Stimulated activated CD4-positive, alpha-beta T cell treated with anti-CD3 and anti-CD28 coated beads, Interleukin-12 subunit alpha, Interleukin-12 subunit beta, amount 100 ng/mL, for 24 hours (primary cell): ENCODE measurements around the gene CDADC1.
A peak's percentile ranks its signal among the peaks of the same experiment; 100 is the strongest.

Source experiments
- DNase-seq, 2 experiments: peaks; one replicate each; pipeline ENCODE4 v3.0.0-alpha.2; 2020; ENCODE audit warnings: low read depth in 2 of 2

CDADC1 gene

GRCh38 chr13:49247643-49248621, at the start of gene CDADC1:
CDADC1 (plus strand) TSS chr13:49247925; CDS start chr13:49248038, 113 bp downstream.
- DNase-seq: peak; percentile 81 to 96

DNA sequence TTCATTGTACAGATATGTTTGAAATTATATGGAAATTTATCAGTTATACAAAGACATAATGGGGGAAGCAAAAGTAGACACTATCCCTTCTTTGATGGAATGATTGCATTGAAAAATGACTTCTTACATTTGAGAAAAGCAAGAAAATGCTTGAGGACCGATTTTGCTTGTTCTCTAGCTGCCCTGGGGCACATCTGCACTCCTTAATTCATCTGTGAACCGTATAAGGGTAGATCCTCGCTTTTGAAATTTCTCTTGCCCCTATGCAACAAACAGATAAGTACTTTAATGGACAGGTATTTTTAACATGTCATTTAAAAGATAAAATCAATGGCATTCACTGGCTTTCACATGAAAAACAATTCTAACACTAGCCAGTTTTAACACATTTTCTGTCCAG, 41.1 kb upstream of the CDADC1 start:
- no peak for DNase-seq

DNA sequence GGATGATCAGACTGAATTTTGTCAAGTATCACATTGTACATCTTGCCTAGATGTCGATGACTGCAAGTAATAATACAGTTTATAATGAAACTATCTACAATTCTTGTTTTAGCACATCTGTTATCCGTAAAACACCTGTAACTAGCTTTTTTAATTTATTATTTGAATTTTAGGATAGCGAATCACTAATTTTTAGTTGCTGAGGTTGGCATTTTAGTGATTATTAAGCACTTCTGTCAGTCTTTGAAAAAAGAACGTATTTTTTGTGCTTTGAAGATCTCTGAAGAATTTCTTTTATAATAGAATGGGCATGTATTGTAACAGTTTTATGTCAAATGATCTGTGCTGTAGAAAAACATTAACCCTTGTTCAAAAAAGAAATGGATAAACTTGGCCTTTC, 39.1 kb upstream of the CDADC1 start:
- no peak for DNase-seq

DNA sequence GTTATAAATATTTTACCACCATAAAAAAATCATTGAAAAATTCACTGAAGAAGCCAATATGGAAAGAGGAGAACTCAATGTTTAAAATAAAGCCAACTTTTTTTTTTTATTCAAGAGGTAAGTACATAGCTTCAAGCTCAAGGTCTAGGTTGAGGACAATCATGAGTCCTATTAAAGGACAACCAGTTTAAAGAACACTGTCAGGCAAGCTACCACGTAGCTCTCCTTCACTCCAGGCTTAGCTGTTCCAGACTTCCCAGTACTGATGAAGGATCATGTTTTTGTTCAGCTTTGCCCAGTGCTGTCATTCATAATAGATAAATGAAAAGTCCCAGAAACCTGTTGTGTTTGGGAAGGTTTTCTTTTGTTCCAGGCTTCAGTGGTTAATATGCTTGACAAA, 37.6 kb upstream of the CDADC1 start:
- no peak for DNase-seq

DNA sequence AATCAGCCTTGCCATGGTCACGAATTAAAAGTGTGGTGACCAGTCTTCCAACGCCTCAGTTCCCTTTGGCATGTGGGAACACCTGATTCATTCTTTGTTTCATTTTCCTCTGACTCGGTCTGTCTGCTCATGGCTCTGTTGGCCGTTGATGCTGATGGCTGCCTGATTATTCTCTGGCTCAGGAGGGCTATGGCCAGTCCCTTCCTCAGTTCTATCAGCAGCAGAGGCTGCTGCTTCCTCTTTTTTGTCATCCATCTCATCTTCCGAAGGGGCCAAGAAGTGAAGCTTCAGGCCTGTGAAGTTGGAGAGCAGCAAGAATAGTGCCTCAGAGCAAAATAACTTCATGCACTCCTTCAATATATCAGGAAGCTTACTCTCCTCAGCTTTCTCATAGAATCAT, 37.1 kb upstream of the CDADC1 start:
- no peak for DNase-seq

GRCh38 chr13:49213539-49213938, 34.2 kb upstream of the CDADC1 start:
- no peak for DNase-seq

DNA sequence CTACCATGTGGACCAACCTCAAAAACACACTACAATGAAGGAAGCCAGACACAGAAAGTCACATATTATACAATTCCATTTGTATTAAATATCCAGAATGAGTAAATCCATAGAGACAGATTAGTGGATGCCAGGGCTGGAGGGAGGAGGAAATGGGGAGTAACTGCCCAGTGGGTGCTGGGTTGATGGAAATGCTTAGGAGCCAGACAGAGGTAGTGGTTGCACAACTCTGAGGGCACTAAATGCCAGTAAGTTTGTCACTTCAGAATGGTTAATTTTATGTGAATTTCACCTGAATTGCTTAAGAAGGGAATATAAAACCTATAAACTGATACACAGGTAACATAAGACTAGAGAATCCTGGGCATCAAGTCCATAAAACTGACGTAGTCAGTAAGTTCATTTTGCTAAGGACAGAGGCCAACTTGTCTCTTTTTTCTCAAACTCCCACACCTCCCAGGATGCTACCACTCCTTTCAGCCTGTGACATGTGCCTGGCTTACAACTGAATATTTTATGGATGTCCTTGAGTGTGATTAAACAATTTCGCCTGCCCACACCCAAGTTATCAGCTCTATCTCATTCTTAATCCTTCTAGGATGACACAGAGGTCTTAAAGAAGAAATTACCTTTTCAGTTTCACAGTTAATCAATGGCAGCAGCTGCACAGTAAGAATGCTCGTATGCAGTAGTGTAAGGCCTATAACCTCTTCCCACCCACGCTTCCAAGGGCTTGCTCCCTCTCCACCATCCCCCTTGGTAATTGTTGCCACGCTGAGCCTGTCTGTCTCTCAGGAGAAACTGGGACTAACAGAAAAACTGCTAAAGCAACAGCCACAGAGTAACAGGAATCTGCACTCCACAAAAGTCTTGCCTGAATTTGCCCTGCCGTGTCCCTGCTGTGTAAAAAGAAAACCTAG, 33.5 kb upstream of the CDADC1 start:
- no peak for DNase-seq

DNA sequence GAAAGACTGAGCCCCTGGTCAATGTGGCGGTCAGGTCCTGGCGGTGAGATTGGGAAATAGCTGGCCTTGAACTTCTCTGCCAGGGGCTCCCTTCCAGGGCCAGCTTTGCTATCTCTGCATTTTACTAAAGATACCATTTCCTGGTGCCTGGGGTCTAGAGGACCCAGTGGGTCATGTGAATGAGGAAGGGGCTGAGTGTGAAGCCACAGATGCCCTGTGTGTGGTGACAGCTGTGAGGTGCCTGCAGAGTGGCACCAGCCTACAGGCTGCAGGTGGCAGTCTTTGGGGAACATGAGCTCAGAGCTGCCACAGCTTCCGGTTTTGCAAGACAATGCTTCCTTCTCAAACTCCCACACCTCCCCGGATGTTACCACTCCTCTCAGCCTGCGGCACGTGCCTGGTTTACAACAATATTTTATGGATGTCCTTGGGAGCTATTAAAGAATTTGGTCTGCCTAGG, 32.8 kb upstream of the CDADC1 start:
- peak in 1 of 2 experiments; percentile 24 for DNase-seq

GRCh38 chr13:49216334-49216733, 31.4 kb upstream of the CDADC1 start:
- DNase-seq: no peak

- DNase-seq: no peak
Observed at GRCh38 chr13:49217962-49218492, 29.7 kb upstream of the CDADC1 start.

GRCh38 chr13:49218493-49219051, 29.2 kb upstream of the CDADC1 start:
- no peak for DNase-seq

DNA sequence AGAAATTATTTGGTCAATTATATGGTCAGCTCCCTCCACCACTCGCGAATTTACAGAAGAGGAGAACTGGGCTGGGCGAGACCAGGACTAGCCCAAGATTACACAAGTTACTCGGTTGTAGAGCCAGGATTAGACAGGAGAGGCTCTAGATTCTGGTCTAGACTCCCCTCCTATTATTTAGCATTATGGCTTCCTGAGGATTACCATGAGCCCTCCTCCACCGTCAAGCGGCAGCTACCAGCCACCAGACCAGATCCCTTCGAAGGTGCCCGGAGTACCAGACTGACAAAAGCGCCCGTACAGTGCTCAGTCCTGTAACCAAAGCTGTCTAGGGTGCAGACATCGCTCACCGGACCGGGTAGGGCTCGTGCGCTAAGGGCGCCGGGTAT, 28.1 kb upstream of the CDADC1 start:
- no peak for DNase-seq

DNA sequence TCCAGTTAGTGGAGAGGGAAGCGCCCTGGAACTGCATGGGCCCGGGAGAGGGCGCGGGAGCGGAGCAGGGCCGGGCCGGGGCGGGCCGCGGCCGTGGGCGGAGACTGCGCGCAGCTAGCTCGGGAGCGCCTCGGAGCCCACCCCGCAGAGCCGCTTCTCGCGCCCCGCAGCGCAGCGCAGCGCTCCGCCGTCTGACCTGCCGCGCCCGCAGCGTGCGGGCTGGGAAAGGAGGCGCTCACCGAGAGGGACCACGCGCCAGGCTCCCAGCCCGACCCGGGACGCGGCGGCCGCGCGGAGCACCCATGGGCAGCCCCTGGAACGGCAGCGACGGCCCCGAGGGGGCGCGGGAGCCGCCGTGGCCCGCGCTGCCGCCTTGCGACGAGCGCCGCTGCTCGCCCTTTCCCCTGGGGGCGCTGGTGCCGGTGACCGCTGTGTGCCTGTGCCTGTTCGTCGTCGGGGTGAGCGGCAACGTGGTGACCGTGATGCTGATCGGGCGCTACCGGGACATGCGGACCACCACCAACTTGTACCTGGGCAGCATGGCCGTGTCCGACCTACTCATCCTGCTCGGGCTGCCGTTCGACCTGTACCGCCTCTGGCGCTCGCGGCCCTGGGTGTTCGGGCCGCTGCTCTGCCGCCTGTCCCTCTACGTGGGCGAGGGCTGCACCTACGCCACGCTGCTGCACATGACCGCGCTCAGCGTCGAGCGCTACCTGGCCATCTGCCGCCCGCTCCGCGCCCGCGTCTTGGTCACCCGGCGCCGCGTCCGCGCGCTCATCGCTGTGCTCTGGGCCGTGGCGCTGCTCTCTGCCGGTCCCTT, 27.5 kb upstream of the CDADC1 start, which contains the start of gene MLNR:
Gene MLNR, plus strand, starts transcription at position 303 of the 820 bp plus-strand sequence. Its CDS starts 0 bp downstream, at position 303.
- no peak for DNase-seq

DNA sequence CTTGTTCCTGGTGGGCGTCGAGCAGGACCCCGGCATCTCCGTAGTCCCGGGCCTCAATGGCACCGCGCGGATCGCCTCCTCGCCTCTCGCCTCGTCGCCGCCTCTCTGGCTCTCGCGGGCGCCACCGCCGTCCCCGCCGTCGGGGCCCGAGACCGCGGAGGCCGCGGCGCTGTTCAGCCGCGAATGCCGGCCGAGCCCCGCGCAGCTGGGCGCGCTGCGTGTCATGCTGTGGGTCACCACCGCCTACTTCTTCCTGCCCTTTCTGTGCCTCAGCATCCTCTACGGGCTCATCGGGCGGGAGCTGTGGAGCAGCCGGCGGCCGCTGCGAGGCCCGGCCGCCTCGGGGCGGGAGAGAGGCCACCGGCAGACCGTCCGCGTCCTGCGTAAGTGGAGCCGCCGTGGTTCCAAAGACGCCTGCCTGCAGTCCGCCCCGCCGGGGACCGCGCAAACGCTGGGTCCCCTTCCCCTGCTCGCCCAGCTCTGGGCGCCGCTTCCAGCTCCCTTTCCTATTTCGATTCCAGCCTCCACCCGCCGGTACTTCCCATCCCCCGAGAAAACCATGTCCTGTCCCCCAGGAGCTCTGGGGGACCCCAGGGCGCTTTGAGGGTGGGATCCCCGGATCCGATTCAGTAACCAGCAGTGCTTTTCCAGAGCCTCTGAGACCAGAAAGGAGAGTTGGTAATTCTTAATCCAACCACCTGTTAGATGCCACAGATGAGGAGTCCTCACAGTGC, 26.7 kb upstream of the CDADC1 start:
- DNase-seq: no peak

DNA sequence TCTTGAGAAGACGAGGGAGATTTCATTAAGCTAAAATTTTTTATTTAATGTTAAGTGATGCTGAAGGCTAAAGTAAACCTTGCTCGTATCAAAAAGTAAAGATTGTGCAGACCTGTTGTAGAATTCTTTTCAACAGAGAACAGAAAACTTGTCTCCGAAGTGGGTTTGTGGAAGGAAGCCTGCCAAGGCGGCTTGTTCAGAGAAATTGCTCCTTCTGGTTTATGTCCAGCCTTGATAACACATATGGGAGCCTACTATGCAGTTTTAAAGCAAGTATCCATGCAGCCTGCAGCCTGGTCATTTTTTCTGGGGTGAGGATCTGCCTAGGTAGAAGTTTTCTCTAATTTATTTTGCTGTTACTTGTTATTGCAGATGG, 26.1 kb upstream of the CDADC1 start:
- DNase-seq: no peak

DNA sequence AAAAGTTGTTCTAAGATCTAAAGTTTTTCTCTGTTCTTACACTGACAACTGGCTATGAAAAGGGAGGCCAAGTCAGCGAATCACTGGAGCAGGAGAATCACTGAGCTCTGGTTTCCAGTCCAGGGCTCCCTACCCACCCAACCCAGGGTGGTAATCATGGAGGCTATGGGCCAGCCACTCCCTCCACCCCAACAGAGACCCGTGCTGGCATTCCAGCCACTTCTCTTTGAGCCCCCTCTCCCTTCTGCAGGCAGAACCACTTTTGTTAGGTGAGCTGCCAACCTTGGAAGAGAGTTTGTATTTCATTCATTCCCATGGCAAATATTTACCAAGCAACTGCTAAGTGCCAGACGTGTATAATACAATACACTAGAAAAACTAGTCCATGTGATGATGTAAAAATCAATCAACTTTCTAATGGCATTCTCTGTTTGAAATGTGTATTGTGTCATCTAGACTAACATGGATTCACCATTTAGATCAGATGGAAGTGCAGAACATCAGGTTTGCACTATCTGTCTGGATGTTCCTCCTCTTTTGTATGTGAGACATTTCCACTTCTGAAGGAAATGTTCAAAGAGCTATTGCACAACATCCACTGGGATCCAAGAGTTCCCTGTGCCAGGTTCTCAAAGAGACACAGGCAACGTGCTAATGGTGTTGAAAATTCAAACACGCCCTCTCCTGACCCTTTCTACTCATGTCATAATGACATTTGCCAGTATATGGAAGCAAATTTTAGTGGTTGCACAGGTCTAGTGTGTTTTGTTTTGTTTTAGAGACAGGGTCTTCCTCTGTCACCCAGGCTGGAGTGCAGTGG, 22.3 kb upstream of the CDADC1 start:
- DNase-seq: no peak

DNA sequence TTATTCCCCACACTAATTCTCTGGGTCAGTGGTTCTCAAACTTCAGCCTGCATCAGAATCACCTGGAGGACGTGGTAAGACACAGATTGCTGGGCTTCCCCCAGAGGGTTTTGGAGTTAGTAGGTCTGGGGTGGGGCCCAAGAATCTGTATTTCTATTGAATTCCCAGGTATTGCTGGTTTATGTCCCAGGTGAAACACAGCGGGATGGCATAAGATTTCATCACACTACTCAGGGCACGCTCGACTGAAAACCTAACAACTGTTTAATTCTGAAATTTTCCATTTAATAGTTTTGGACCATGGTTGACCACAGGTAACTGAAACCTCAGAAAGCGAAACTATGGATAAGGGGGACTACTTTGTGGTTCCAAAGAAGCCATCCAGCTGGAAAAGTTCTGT, 21.1 kb upstream of the CDADC1 start:
- DNase-seq: no peak

- DNase-seq: no peak
Observed at GRCh38 chr13:49234741-49235140, 13.0 kb upstream of the CDADC1 start.

GRCh38 chr13:49235856-49236431, 11.8 kb upstream of the CDADC1 start:
- DNase-seq: no peak
